Kidney (tissue), 14 donors: ENCODE results near the gene CLIP3. TPM values are rescaled to one million over a fixed set of nuclear protein-coding genes. Genes with fewer than 3 reads are reported as not detected.

Source experiments
- DNase-seq, 5 donors: peaks; one replicate each; pipeline ENCODE4 v3.0.0-alpha.2; 2013 to 2020
- FAIRE-seq: peaks from 2 replicates; lab custom pipeline; 2012; peaks lifted over from hg19 to GRCh38; lab: Jason Lieb, UNC
- H3K27ac ChIP-seq, 2 donors: one replicate each; pipeline ENCODE4 v1.7.0; 2013; ENCODE audit warnings: low read depth in 2 of 2, low read length in 2 of 2, inconsistent platforms in 1 of 2
- H3K27me3 ChIP-seq: one replicate; pipeline ENCODE4 v1.7.1; 2013; ENCODE audit warnings: low read length, inconsistent platforms; ENCODE audit not compliant: control insufficient read depth, insufficient read depth
- H3K36me3 ChIP-seq, 3 donors: one replicate each; pipeline versions ENCODE4 v1.7.0 to v1.7.1; 2013; ENCODE audit warnings: low read length in 3 of 3, control low read depth in 1 of 3, inconsistent platforms in 1 of 3; ENCODE audit not compliant: insufficient read depth in 3 of 3, control insufficient read depth in 2 of 3
- H3K4me1 ChIP-seq, 3 donors: one replicate each; pipeline versions ENCODE4 v1.7.0 to v1.7.1; 2013; ENCODE audit warnings: low read length in 3 of 3, inconsistent platforms in 1 of 3, low read depth in 1 of 3; ENCODE audit not compliant: control insufficient read depth in 2 of 3, insufficient read depth in 2 of 3
- H3K4me3 ChIP-seq, 3 donors: one replicate each; pipeline versions ENCODE4 v1.7.0 to v1.8.1; 2013; ENCODE audit warnings: low read length in 3 of 3, control low read depth in 1 of 3, inconsistent platforms in 1 of 3
- H3K9ac ChIP-seq, 3 donors: one replicate each; pipeline versions ENCODE4 v1.7.0 to v1.7.1; 2013; ENCODE audit warnings: low read length in 3 of 3, control low read depth in 1 of 3, inconsistent platforms in 1 of 3
- H3K9me3 ChIP-seq, 3 donors: one replicate each; pipeline versions ENCODE4 v1.7.0 to v1.7.1; 2013; ENCODE audit warnings: low read length in 3 of 3, control low read depth in 1 of 3, inconsistent platforms in 1 of 3; ENCODE audit not compliant: control insufficient read depth in 2 of 3, insufficient read depth in 1 of 3
- CTCF ChIP-seq: IDR thresholded peaks from 3 replicates; pipeline ENCODE4 v1.5.1; 2012; ENCODE audit warnings: mild to moderate bottlenecking, moderate library complexity, borderline replicate concordance; ENCODE audit not compliant: insufficient read depth; ENCODE audit errors: extremely low read depth
- intact Hi-C: fragments of 100-400 bp; cut with DNase I; formaldehyde crosslinking; loops from one replicate; pipeline ENCODE4 v1.11.1; 2022
- polyA plus RNA-seq: library from polyadenylated mRNA; stranded (reverse); fragments of 350-450 nt; fragmentation: Illumina TruSeq; extraction: RNeasy Lipid Tissue Mini Kit (QIAGEN cat#74804); gene quantifications from one replicate; pipeline ENCODE4 v1.2.3, GENCODE V29; 2014; ENCODE audit warnings: low read depth, low replicate concordance; ENCODE audit not compliant: insufficient read depth
- total RNA-seq: library from RNA; stranded (reverse); fragmentation: NEBNext Ultra II Directional; extraction: Animal tissue kit (Norgen Biotek cat#: 25700); gene quantifications from one replicate; pipeline ENCODE4 v1.2.1, GENCODE V29; 2021
- donor health status: control.
- donor health status: control.
- donor health status: control.
- donor health status: control.
- donor health status: control.
- donor health status: DM: yes; HTN: yes; CAD: no.
- donor health status: Normal renal cell carcinoma (clear cell type).

CLIP3 gene
- total and polyA plus RNA-seq, 2 donors from 2014 or later = 10.3 to 12.3 TPM

DNA sequence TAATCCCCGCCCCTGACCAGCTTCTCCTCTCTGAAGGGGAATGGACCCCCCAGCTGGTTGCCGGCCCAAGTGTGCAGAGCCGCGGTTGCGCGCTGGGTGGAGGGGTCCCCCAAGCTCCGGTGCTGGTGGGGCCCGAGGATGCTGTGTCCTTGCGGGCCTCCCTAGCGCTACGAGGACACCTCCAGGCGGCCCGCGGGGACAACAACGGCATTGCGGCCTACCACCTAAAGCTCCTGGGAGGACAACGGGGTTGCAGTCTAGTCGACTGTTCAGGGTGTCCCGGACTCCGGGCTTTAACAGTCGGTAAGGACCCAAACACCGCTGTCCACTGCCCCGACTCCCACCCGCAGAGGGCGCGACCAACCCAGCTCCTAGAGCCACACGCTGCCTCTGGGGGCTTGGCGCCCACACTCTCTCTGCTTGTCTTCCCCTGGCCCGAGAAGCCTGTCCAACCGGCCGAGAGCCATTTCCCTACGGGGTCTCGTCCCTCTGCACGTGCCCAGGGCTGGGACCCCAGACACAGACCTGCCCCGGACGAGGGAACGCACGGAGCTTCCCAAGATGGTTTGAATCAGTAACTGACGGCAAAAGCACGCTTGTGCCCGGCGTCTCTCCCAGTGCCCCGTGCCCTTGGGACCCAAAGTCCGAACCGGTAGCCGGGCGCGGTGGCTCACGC lies 38.6 kb downstream of the CLIP3 start:
- intact Hi-C loops = no loop called here
- Histone ChIP-seq H3K9ac (peak overlapping the region in 1 of 3 donors; percentile 55), H3K4me3 (peak overlapping the region; percentile 17 to 88 (median 88)), H3K27ac (no peak overlapping the region), H3K4me1 (peaks cover 0 to 13% (median 5%) of the 10 kb centered on the region in 3 donors), H3K27me3 (no peaks in the 10 kb centered on the region), H3K36me3 (no peaks in the 10 kb centered on the region), H3K9me3 (no peaks in the 10 kb centered on the region)
- DNase-seq (peak in 4 of 5 donors; percentile 46 to 61 (median 50)), FAIRE-seq (no peak)
- no peak for TF ChIP-seq CTCF

DNA sequence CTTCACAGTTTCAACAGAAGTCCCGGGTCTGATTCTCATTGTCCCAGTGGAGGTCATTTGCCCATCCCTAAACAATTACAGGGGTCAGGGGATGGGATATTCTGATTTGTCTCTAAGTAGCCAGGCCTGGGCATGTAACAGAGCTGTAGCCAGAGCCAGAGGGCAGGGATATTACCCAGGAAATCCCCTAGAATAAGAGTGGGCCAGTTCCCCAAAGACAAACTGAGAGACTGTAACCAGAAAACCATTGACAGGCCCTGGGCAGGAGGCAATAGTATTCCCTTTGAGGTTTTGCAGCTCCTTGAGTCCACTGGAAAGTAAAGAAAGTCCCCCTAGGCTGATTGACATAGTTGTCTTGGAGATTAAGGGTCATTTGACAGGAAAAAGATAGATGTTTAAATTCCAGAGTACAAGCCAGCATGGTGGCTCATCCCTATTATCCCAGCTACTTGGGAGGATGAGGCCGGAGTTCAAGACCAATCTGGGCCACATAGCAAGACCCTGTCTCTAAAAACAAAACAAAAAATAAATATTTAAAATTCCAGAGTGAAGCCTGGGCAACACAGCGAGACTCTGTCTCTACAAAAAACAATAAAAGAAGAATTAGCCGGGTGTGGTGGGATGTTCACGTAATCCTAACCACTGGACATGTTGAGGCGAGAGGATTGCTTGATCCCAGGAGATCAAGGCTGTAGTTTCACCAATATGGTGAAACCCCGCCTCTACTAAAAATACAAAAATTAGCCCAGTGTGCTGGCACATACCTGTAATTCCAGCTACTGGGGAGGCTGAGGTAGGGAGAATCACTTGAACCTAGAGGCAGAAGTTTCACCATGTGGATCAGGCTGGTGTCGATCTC lies 39.5 kb downstream of the CLIP3 start:
- Histone ChIP-seq H3K9me3 (no peaks in the 10 kb centered on the region), H3K4me3 (no peak overlapping the region), H3K9ac (no peak overlapping the region), H3K27ac (no peak overlapping the region), H3K36me3 (no peaks in the 10 kb centered on the region), H3K27me3 (no peaks in the 10 kb centered on the region), H3K4me1 (peaks cover 0 to 13% (median 5%) of the 10 kb centered on the region in 3 donors)
- no peak for FAIRE-seq
- no peak for TF ChIP-seq CTCF
- intact Hi-C loops = no loop called here
- DNase-seq = no peak

DNA sequence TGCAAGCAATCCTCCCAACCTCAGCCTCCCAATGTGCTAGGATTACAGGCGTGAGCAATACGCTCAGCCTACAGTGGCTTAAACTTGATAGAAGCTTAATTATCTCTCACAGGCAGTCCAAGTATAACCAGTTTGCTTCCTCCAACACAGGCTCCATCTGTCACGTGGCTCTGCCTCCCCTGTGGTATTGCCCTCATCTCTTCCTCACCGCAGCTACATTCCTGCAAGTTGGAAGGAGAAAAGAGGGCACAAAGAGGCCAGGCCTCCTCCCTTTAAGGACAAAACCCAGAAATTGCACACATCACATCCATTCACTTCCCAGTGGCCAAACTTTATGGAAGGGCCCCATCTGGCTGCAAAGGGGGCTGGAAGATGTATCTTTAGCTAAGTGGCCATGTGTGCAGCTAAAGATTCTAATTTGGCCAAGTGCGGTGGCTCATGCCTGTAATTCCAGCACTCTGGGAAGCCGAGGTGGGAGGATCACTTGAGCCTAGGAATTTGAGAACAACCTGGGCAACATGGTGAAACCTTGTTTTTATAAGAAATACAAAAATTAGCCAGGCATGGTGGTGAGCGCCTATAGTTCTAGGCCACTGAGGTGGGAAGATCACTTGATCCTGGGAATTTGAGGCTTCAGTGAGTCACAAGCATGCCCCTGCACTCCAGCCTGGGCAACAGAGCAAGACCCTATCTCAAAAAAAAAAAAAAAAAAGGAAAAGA lies 40.8 kb downstream of the CLIP3 start:
- Histone ChIP-seq H3K27me3 (no peaks in the 10 kb centered on the region), H3K27ac (no peak overlapping the region), H3K9me3 (no peaks in the 10 kb centered on the region), H3K36me3 (no peaks in the 10 kb centered on the region), H3K9ac (no peak overlapping the region), H3K4me3 (no peak overlapping the region), H3K4me1 (peaks cover 0 to 13% (median 5%) of the 10 kb centered on the region in 3 donors)
- peak in 2 of 5 donors; percentile 19 to 43 for DNase-seq
- FAIRE-seq = no peak
- intact Hi-C loops = no loop called here
- TF ChIP-seq CTCF = no peak
